Measurements from ENCODE around the gene ERVH48-1. TPM values are rescaled to one million over a fixed set of nuclear protein-coding genes. Genes with fewer than 3 reads are reported as not detected.
A peak's percentile ranks its signal among the peaks of the same experiment; 100 is the strongest.
"Not testable (repeated sequence)": the region's sequence is repeated elsewhere in the genome, so short reads cannot be mapped to it uniquely, and the experiment has no call there.

Gene ERVH48-1
- total and polyA plus RNA-seq, 7 donors: 0.03 to 0.04 TPM; not detected in 5

- H3K27me3 ChIP-seq (ENCODE audit: insufficient read depth in 3 of 3, low read length in 2 of 3): no peaks in the 10 kb centered on the region
- intact Hi-C loops (cut with DNase I): no loop called here
- no peaks in the 10 kb centered on the region for H3K9me3 ChIP-seq
- no peak for TF ChIP-seq CTCF (IDR thresholded peaks at IDR 0.05)
- peaks cover 11% of the 10 kb centered on the region for H3K4me1 ChIP-seq
- DNase-seq (no peak), ATAC-seq (peak; percentile 28 to 34 (median 32))
- peak overlapping the region; percentile 97 for H3K27ac ChIP-seq
- H3K36me3 ChIP-seq (ENCODE audit: insufficient read depth in 1 of 2, low read depth in 1 of 2): peaks cover 2 to 29% of the 10 kb centered on the region in 2 donors
- whole genome bisulfite sequencing, 3 donors: 0 to 1% (median 0%) methylated on average over 15 of the region's 15 CpGs
- peak overlapping the region; percentile 95 for H3K4me3 ChIP-seq
These were observed 46.8 kb downstream of the ERVH48-1 start for GRCh38 chr21:42878678-42878992.

- peaks cover 11% of the 10 kb centered on the region for H3K4me1 ChIP-seq
- peak in 1 of 2 donors; percentile 19 for DNase-seq
- WGBS, 3 donors: 76 to 84% (median 77%) methylated on average over 10 of the region's 10 CpGs
- H3K27me3 ChIP-seq (ENCODE audit: insufficient read depth in 3 of 3, low read length in 2 of 3); H3K9me3 ChIP-seq; H3K4me3 ChIP-seq; H3K27ac ChIP-seq; ATAC-seq; intact Hi-C loops (cut with DNase I): not testable (repeated sequence)
- H3K36me3 ChIP-seq (ENCODE audit: insufficient read depth in 1 of 2, low read depth in 1 of 2): peaks cover 5 to 58% of the 10 kb centered on the region in 2 donors
These were observed 49.6 kb downstream of the ERVH48-1 start for GRCh38 chr21:42875811-42876210.

- DNase-seq: no peak
- WGBS, 3 donors: 88 to 95% (median 94%) methylated on average over 7 of the region's 7 CpGs
- Histone ChIP-seq H3K27ac (no peak overlapping the region), H3K4me1 (peaks cover 5% of the 10 kb centered on the region), H3K36me3 (ENCODE audit: insufficient read depth in 1 of 2, low read depth in 1 of 2) (peaks cover 5 to 82% of the 10 kb centered on the region in 2 donors), H3K4me3 (no peak overlapping the region), H3K27me3 (ENCODE audit: insufficient read depth in 3 of 3, low read length in 2 of 3) (no peaks in the 10 kb centered on the region), H3K9me3 (no peaks in the 10 kb centered on the region)
- TF ChIP-seq CTCF (IDR thresholded peaks at IDR 0.05): no peak
- ATAC-seq: no peak
- intact Hi-C loops (cut with DNase I): no loop called here
These were observed 52.3 kb downstream of the ERVH48-1 start for GRCh38 chr21:42873096-42873495.

- 86 to 92% (median 92%) methylated on average over 10 of the region's 10 CpGs for WGBS, 3 donors
- Histone ChIP-seq H3K27me3 (ENCODE audit: insufficient read depth in 3 of 3, low read length in 2 of 3) (no peaks in the 10 kb centered on the region), H3K4me1 (no peaks in the 10 kb centered on the region), H3K4me3 (no peak overlapping the region), H3K36me3 (ENCODE audit: insufficient read depth in 1 of 2, low read depth in 1 of 2) (peaks cover 2 to 61% of the 10 kb centered on the region in 2 donors), H3K27ac (no peak overlapping the region), H3K9me3 (no peaks in the 10 kb centered on the region)
- DNase-seq (no peak), ATAC-seq (no peak)
- intact Hi-C loops (cut with DNase I): loop anchor here in 1 of 2 donors (5.0 to 10.0 kb wide), 2 partner anchors 47 to 51 kb away; no protein-coding TSS in a partner anchor
- TF ChIP-seq CTCF (IDR thresholded peaks at IDR 0.05): no peak
These were observed 57.2 kb downstream of the ERVH48-1 start for GRCh38 chr21:42868196-42868595.

Other genes starting within 250 kb of the ERVH48-1 start
- gene WDR4, start 46.1 kb downstream of the ERVH48-1 start, total RNA-seq: 10 to 100 TPM in 3 of 4 donors, 1 to 10 TPM in 1; 4.8 to 16.4 (median 10.8) TPM
- gene WDR4, start 46.1 kb downstream of the ERVH48-1 start, polyA plus RNA-seq: 10 to 100 TPM; 10.9 to 40.2 (median 26.4) TPM
- 100 to 1,000 TPM in 1 of 4 donors, 10 to 100 TPM in 3; 69.1 to 105 (median 88.0) TPM for gene NDUFV3, start 32.3 kb downstream of the ERVH48-1 start, total RNA-seq
- gene NDUFV3, start 32.3 kb downstream of the ERVH48-1 start, polyA plus RNA-seq: 10 to 100 TPM; 37.3 to 74.8 (median 55.0) TPM
- gene PKNOX1, start 48.9 kb upstream of the ERVH48-1 start, total RNA-seq: 10 to 100 TPM; 12.1 to 14.7 (median 13.2) TPM
- gene PKNOX1, start 48.9 kb upstream of the ERVH48-1 start, polyA plus RNA-seq: 1 to 10 TPM; 6.0 to 9.7 (median 6.1) TPM
- 1 to 10 TPM; 1.7 to 2.6 (median 2.2) TPM for gene CBS, start 150.2 kb upstream of the ERVH48-1 start, total RNA-seq
- gene CBS, start 150.2 kb upstream of the ERVH48-1 start, polyA plus RNA-seq: 1 to 10 TPM; 1.1 to 1.8 (median 1.4) TPM
- gene U2AF1, start 181.9 kb upstream of the ERVH48-1 start, total RNA-seq: 10 to 100 TPM in 1 of 4 donors, 1 to 10 TPM in 3; 4.9 to 14.4 (median 5.6) TPM
- gene U2AF1, start 181.9 kb upstream of the ERVH48-1 start, polyA plus RNA-seq: 10 to 100 TPM; 51.9 to 98.7 (median 66.4) TPM
- not detected for gene CRYAA, start 243.4 kb upstream of the ERVH48-1 start, total RNA-seq
- gene CRYAA, start 243.4 kb upstream of the ERVH48-1 start, polyA plus RNA-seq: not detected

Measured in psoas muscle (tissue), 8 donors.